Endothelial cell (in vitro differentiated cells): ENCODE results near the gene DIDO1. TPM values are rescaled to one million over a fixed set of nuclear protein-coding genes. Genes with fewer than 3 reads are reported as not detected.

ENCODE experiments used
- DNase-seq: peaks from one replicate; pipeline ENCODE4 v3.0.0; 2021; ENCODE audit warnings: low spot score
- H3K27ac Mint-ChIP-seq: one replicate; pipeline ENCODE4 v1.8.0; 2021; ENCODE audit warnings: mixed read lengths, inconsistent platforms; ENCODE audit not compliant: unreplicated experiment
- H3K27me3 Mint-ChIP-seq: one replicate; pipeline ENCODE4 v1.8.0; 2021; ENCODE audit warnings: mild to moderate bottlenecking, moderate library complexity, mixed read lengths, inconsistent platforms; ENCODE audit not compliant: unreplicated experiment
- H3K36me3 Mint-ChIP-seq: one replicate; pipeline ENCODE4 v1.8.0; 2021; ENCODE audit warnings: mild to moderate bottlenecking, low read depth, mixed read lengths, inconsistent platforms; ENCODE audit not compliant: unreplicated experiment
- H3K4me1 Mint-ChIP-seq: one replicate; pipeline ENCODE4 v1.8.0; 2021; ENCODE audit warnings: mild to moderate bottlenecking, mixed read lengths, inconsistent platforms; ENCODE audit not compliant: unreplicated experiment
- H3K4me3 Mint-ChIP-seq: one replicate; pipeline ENCODE4 v1.8.0; 2021; ENCODE audit warnings: mild to moderate bottlenecking, mixed read lengths, inconsistent platforms; ENCODE audit not compliant: unreplicated experiment
- H3K9me3 Mint-ChIP-seq: one replicate; pipeline ENCODE4 v1.8.0; 2021; ENCODE audit warnings: mixed read lengths, inconsistent platforms; ENCODE audit not compliant: unreplicated experiment
- CTCF ChIP-seq: fragments of 200-600 bp; sonication (generic); IDR thresholded peaks from one replicate; pipeline ENCODE4 v1.5.0; 2021; ENCODE audit warnings: antibody characterized with exemption; ENCODE audit not compliant: unreplicated experiment
- total RNA-seq: library from RNA; stranded (reverse); fragmentation: NEBNext Ultra II Directional; extraction: Animal tissue kit (Norgen Biotek cat#: 25700); gene quantifications from one replicate; pipeline ENCODE4 v1.2.1, GENCODE V29; 2021; ENCODE audit not compliant: unreplicated experiment

DIDO1 gene
- total RNA-seq, 1 donor from 2014 or later = 61.0 TPM

- DNase-seq = no peak
- H3K27me3 Mint-ChIP-seq = peaks cover 11% of the 10 kb centered on the region
- no peak for TF ChIP-seq CTCF
These were observed 93.9 kb downstream of the DIDO1 start for GRCh38 chr20:62832212-62832922.

GRCh38 chr20:62831854-62832211 is 94.5 kb downstream of the DIDO1 start:
- DNase-seq = no peak

More at GRCh38 chr20:62832212-62832922, 93.9 kb downstream of the DIDO1 start:
- no peaks in the 10 kb centered on the region for H3K36me3 Mint-ChIP-seq
- no peaks in the 10 kb centered on the region for H3K4me1 Mint-ChIP-seq
- no peak overlapping the region for H3K4me3 Mint-ChIP-seq
- H3K9me3 Mint-ChIP-seq = no peaks in the 10 kb centered on the region
- no peak overlapping the region for H3K27ac Mint-ChIP-seq

DNA sequence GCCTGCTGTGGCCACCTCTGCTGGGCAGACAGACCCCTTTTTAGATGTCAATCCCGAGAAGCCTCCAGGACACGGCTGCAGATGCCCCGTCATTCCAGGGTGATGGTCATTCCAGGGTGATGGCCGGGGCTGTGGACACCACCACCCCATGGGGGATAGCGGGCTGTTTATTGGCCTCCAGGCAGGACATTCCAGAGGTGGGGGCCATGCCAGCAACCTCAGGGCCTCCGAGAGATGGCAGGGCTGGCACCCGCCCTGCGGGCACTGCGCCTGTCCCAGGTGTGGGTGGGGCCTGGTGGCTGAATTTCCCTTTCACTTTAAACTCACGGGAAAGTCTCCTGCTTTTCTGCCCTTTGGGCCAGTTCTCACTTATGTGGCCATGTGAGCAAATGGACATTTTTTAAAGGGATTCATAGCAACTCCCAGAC is 94.9 kb downstream of the DIDO1 start:
- TF ChIP-seq CTCF = no peak
- DNase-seq = no peak
- Mint-ChIP-seq H3K27me3 (peaks cover 11% of the 10 kb centered on the region), H3K9me3 (no peaks in the 10 kb centered on the region), H3K4me3 (no peak overlapping the region), H3K4me1 (no peaks in the 10 kb centered on the region), H3K27ac (no peak overlapping the region), H3K36me3 (no peaks in the 10 kb centered on the region)

More at GRCh38 chr20:62831854-62832211, 94.5 kb downstream of the DIDO1 start:
- peaks cover 11% of the 10 kb centered on the region for H3K27me3 Mint-ChIP-seq
- H3K9me3 Mint-ChIP-seq = no peaks in the 10 kb centered on the region
- H3K4me3 Mint-ChIP-seq = no peak overlapping the region
- no peak overlapping the region for H3K27ac Mint-ChIP-seq
- TF ChIP-seq CTCF = no peak
- H3K4me1 Mint-ChIP-seq = no peaks in the 10 kb centered on the region
- no peaks in the 10 kb centered on the region for H3K36me3 Mint-ChIP-seq

DNA sequence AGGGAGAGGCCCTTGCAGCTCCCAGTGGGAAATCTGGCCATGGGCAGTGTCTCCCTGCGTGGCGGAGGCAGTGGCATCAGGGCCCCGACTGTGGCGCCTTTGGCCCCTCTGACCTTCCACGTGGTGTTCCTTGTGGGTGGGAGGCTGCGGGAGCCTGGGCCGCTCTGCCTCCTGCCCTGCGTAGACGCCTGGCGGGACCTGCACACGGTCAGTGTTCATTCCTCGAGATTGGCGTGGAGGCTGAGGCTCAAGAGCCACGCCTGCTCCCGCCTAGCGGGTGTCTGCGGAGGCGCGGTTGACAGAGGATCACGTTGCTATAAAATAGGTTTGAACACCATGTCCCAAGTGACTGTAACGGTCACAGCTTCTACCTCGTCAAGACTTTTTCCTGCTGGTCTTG is 95.5 kb downstream of the DIDO1 start:
- Mint-ChIP-seq H3K9me3 (no peaks in the 10 kb centered on the region), H3K27ac (no peak overlapping the region), H3K36me3 (no peaks in the 10 kb centered on the region), H3K27me3 (peaks cover 11% of the 10 kb centered on the region), H3K4me1 (no peaks in the 10 kb centered on the region), H3K4me3 (no peak overlapping the region)
- DNase-seq = no peak
- no peak for TF ChIP-seq CTCF

DNA sequence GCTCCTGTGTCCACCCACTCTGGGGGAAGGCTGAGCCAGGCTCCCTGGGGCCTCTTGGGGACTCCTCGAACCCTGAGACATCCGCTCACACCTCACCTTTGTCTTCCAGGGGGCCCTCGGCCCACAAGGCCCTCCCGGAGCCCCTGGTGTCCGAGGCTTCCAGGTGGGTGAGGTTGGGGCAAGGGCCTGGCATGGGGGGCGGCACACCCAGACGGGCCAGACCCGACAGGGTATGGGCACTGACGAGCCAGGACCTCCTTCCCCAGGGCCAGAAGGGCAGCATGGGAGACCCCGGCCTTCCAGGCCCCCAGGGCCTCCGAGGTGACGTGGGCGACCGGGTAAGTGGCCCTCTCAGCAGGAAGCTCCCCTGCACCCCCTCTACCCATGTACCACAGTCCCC is 96.1 kb downstream of the DIDO1 start:
- H3K36me3 Mint-ChIP-seq = no peaks in the 10 kb centered on the region

More for the DNA sequence above, 96.1 kb downstream of the DIDO1 start:
- Mint-ChIP-seq H3K27me3 (peaks cover 7% of the 10 kb centered on the region), H3K9me3 (no peaks in the 10 kb centered on the region), H3K4me3 (no peak overlapping the region), H3K27ac (no peak overlapping the region), H3K4me1 (no peaks in the 10 kb centered on the region)
- TF ChIP-seq CTCF = no peak
- peak; percentile 2 for DNase-seq
